ENCODE results near the gene MRPL52.

Gene MRPL52

GRCh38 chr14:22883173-22883976 is 53.7 kb downstream of the MRPL52 start, which contains the start of gene REM2:
REM2 (plus strand) TSS chr14:22883222; CDS start chr14:22883288, 66 bp downstream.
- peak; percentile 92 for DNase-seq

GRCh38 chr14:22884076-22884737 is 54.5 kb downstream of the MRPL52 start:
- no peak for DNase-seq

Measured in NCI-H146 (cell line).